Activated naive CD8-positive, alpha-beta T cell treated with anti-CD3 and anti-CD28 coated beads, Interleukin-2, amount 10 ng/mL, durations not matched to agents 7 days and 5 days (primary cell): ENCODE results near the gene IRAK3. TPM values are rescaled to one million over a fixed set of nuclear protein-coding genes. Genes with fewer than 3 reads are reported as not detected.
A peak's percentile ranks its signal among the peaks of the same experiment; 100 is the strongest.
"Not testable (repeated sequence)": the region's sequence is repeated elsewhere in the genome, so short reads cannot be mapped to it uniquely, and the experiment has no call there.

Source experiments
- ATAC-seq: fragments of 150-1000 bp; cut with Tn5 transposase; one replicate; pipeline ENCODE4 v1.10.0; 2021; ENCODE audit warnings: low read depth, moderate library complexity
- POLR2A ChIA-PET: fragments of 350-600 bp; sonication (Branson Sonifier 250); formaldehyde crosslinking; loops from one replicate; lab custom pipeline; 2021; ENCODE audit warnings: antibody characterized with exemption; lab: Charles Lee
- DNase-seq: peaks from one replicate; pipeline ENCODE4 v3.0.0; 2021
- H3K27ac Mint-ChIP-seq: one replicate; pipeline ENCODE4 v1.8.0; 2022; ENCODE audit warnings: mild to moderate bottlenecking, mixed read lengths
- H3K27me3 Mint-ChIP-seq: one replicate; pipeline ENCODE4 v1.8.0; 2022; ENCODE audit warnings: mild to moderate bottlenecking, moderate library complexity, mixed read lengths
- H3K36me3 Mint-ChIP-seq: one replicate; pipeline ENCODE4 v1.8.0; 2021; ENCODE audit warnings: mild to moderate bottlenecking, mixed read lengths
- H3K4me1 Mint-ChIP-seq: one replicate; pipeline ENCODE4 v1.8.0; 2021; ENCODE audit warnings: mixed read lengths
- H3K4me3 Mint-ChIP-seq: one replicate; pipeline ENCODE4 v1.8.0; 2022; ENCODE audit warnings: mild to moderate bottlenecking, moderate library complexity, mixed read lengths
- H3K9me3 Mint-ChIP-seq: one replicate; pipeline ENCODE4 v1.8.0; 2021; ENCODE audit warnings: mixed read lengths
- total RNA-seq, 2 experiments: library from RNA; stranded (reverse); gene quantifications; one replicate each; pipeline ENCODE4 v1.2.3, GENCODE V29; 2021

IRAK3 gene
- total RNA-seq, 2 experiments from 2014 or later, result 0.43 to 0.53 TPM

DNA sequence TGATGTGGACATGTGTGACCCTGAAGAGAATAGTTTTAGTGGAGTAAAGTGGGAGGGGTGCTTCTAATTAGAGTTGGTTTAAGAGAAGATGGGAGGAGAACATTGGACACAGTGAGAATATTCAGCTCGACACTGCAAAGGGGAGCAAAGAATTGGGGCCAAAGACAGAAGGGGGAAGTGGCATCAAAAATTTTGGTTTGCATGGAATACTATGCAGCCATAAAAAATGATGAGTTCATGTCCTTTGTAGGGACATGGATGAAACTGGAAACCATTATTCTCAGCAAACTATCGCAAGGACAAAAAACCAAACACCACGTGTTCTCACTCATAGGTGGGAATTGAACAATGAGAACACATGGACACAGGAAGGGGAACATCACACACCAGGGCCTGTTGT is 4.2 kb upstream of the IRAK3 start:
- ATAC-seq, DNase-seq, H3K4me1 Mint-ChIP-seq, H3K4me3 Mint-ChIP-seq, H3K27ac Mint-ChIP-seq, POLR2A ChIA-PET, H3K9me3 Mint-ChIP-seq, H3K36me3 Mint-ChIP-seq: not testable (repeated sequence)
- H3K27me3 Mint-ChIP-seq, result peaks cover 41% of the 10 kb centered on the region

DNA sequence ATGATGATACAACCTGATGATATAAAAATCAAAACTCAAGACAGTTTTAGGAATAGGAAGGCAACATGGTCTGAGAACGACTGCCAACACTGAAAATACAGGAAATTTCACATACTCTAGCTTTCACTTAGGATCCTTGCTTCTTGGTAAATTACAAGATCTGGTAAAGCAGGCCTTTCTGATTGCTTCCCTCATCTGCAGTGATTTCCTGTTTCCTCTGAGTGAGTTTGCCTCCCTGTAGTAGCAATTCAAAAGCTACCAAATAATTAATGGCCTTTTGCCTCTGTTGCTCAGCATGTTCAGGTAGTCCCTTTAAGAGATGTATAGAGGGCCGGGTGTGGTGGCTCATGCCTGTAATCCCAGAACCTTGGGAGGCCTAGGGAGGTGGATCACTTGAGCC is 2.0 kb upstream of the IRAK3 start:
- H3K27ac Mint-ChIP-seq, result no peak overlapping the region

DNA sequence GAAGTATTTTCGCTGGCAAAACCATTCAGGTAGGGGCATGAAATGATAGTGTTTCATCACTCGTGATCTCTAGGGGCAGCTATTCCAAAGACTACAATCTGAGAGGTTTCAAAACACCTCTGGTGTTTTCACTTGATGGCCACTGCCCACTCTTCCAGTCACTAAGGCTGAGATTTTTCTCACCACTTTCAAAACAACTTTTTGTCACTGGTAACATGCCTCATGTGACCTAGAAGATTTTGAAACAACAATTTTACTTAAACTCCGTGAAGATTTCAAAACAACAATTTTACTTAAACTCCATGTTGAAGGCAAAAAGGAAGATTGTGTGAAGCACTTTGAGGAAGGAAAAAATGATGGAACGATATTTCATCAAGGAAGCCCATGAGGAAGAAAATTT is 1.2 kb upstream of the IRAK3 start:
- H3K27me3 Mint-ChIP-seq, result peaks cover 57% of the 10 kb centered on the region
- DNase-seq (no peak), ATAC-seq (no peak)
- H3K4me1 Mint-ChIP-seq, result peaks cover 4% of the 10 kb centered on the region
- H3K36me3 Mint-ChIP-seq, result no peaks in the 10 kb centered on the region
- POLR2A ChIA-PET, result no interaction called here
- H3K9me3 Mint-ChIP-seq, result peaks cover 5% of the 10 kb centered on the region
- H3K4me3 Mint-ChIP-seq, result peak overlapping the region; percentile 22
- H3K27ac Mint-ChIP-seq, result no peak overlapping the region

More for the DNA sequence above, 2.0 kb upstream of the IRAK3 start:
- POLR2A ChIA-PET, result no interaction called here
- Mint-ChIP-seq H3K9me3 (peaks cover 5% of the 10 kb centered on the region), H3K36me3 (no peaks in the 10 kb centered on the region), H3K4me3 (no peak overlapping the region), H3K27me3 (peaks cover 58% of the 10 kb centered on the region), H3K4me1 (peaks cover 4% of the 10 kb centered on the region)
- no peak for ATAC-seq
- no peak for DNase-seq

DNA sequence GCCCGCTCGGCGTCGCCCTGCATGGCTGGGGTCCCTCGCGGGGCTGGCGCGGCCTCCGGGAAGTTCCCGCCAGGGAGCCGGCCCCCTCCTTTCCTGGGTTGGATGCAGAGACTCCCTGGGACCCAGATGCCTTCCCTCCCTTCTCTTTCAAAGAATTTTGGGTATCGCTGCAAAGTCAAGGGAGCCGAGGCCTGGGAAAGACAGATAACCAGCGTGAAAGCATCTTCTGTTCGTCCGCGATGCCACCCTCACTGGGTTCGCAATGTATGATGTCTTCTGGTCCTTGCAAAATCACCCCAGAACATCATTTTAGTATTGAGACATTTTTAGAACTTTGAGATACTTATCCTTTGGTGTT is 451 bp downstream of the IRAK3 start:
- DNase-seq (no peak), ATAC-seq (no peak)
- peaks cover 4% of the 10 kb centered on the region for H3K4me1 Mint-ChIP-seq
- H3K4me3 Mint-ChIP-seq, result peak overlapping the region; percentile 41
- H3K27ac Mint-ChIP-seq, result no peak overlapping the region
- peaks cover 3% of the 10 kb centered on the region for H3K9me3 Mint-ChIP-seq
- H3K27me3 Mint-ChIP-seq, result peaks cover 52% of the 10 kb centered on the region
- no peaks in the 10 kb centered on the region for H3K36me3 Mint-ChIP-seq
- POLR2A ChIA-PET, result interaction anchor here (1.2 kb wide), 1 partner anchor 19 kb away, joined by 6 read pairs; the partner anchor contains the start of gene TMBIM4

DNA sequence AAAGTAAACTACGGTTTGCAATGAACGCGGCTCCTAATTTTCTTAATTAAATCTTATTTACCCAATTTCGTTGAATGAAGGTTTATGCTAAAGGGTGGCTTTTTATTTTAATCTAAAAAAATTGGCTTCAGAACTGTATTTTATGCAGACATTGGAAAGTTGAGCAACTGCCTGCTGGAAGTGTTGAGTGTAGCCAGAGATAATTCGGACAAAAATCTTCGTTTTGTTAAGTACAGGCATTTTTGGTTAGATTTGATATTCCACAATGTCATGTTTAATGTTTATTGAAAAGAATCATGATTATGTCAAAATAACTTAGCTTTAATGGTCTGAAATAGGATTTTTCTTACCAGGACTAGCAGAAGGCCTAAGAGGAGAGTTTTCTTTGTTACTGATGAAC is 875 bp downstream of the IRAK3 start:
- DNase-seq (no peak), ATAC-seq (no peak)
- no peak overlapping the region for H3K27ac Mint-ChIP-seq
- peaks cover 53% of the 10 kb centered on the region for H3K27me3 Mint-ChIP-seq
- H3K9me3 Mint-ChIP-seq, result no peaks in the 10 kb centered on the region
- no peak overlapping the region for H3K4me3 Mint-ChIP-seq
- H3K4me1 Mint-ChIP-seq, result peaks cover 4% of the 10 kb centered on the region
- POLR2A ChIA-PET, result interaction anchor here (1.2 kb wide), 1 partner anchor 20 kb away, joined by 6 read pairs; the partner anchor contains the start of gene TMBIM4
- no peaks in the 10 kb centered on the region for H3K36me3 Mint-ChIP-seq

DNA sequence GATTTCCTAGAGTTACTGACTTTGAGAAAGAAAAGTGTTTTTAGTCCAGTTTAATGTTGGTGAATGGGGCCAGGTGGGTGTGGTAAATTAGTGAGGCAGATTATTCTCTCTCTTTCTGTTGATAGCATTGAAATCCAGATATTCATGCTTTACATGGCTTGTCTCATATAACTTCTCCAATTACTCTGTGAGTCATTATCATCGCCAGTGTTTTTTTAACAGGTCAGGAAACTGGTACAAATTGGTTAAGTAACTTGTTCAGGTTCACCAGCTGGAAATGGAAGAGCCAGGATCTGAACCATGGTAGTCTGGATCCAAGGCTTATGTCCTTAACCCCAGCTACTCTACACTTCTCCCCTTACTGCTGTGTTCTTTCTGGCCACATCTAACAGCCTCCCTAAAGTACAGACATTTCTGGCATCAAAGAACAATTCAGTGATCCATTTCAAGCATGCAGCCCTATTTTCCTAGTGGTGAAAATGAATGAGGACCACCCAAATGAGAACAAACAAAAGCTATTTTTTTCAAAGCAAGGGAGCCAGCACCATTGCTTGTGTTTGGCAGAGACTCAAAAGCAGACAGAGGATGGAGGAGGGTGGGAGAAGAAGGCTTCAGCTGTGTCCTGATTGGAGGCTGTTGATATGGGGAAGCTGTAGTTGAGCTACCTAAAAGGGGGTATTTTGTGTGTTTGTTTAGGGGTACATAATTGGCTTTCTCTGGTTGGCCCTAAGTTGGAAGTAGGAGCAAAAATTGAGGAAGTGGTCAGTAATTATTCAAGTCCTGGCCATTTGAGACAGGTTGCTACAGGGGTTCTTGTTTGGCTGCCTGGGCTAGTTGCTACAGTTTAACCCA is 1.7 kb downstream of the IRAK3 start:
- Mint-ChIP-seq H3K27me3 (peaks cover 53% of the 10 kb centered on the region), H3K9me3 (no peaks in the 10 kb centered on the region), H3K27ac (no peak overlapping the region), H3K4me3 (no peak overlapping the region), H3K36me3 (no peaks in the 10 kb centered on the region), H3K4me1 (peaks cover 4% of the 10 kb centered on the region)
- POLR2A ChIA-PET, result interaction anchor here (1.2 kb wide), 1 partner anchor 21 kb away, joined by 6 read pairs; the partner anchor contains the start of gene TMBIM4
- no peak for DNase-seq
- ATAC-seq, result no peak

DNA sequence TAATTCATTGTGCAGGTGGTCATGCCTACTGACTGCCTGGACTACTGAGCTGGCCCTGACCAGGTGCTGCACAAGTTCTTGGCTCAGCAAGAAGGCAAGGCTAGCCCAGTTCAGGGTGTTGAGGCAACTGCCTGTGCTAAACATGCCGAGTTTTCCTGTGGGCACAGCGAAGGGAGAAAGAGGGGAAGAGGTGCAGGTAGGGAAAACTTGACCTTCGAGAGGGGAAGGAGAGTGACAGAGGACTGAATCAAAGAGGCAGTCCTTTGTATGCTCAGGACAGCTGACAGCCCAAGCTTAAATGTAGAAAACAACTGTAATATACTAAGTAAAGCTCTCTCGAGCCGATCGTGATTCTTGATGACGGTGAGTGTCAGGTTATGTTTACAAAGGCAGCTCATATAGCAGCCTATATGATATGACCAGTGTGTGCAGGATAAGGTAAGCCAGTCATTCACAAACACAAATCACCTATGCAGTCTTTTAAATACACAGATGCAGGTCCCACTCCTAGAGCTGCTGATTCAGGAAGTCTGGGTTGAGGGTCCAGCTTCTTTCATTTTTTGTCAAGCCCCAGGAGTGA is 2.6 kb downstream of the IRAK3 start:
- ATAC-seq, result no peak
- DNase-seq, result no peak
- Mint-ChIP-seq H3K27me3 (peaks cover 48% of the 10 kb centered on the region), H3K4me1 (peaks cover 4% of the 10 kb centered on the region), H3K27ac (no peak overlapping the region), H3K9me3 (no peaks in the 10 kb centered on the region), H3K36me3 (no peaks in the 10 kb centered on the region), H3K4me3 (no peak overlapping the region)
- POLR2A ChIA-PET, result no interaction called here

DNA sequence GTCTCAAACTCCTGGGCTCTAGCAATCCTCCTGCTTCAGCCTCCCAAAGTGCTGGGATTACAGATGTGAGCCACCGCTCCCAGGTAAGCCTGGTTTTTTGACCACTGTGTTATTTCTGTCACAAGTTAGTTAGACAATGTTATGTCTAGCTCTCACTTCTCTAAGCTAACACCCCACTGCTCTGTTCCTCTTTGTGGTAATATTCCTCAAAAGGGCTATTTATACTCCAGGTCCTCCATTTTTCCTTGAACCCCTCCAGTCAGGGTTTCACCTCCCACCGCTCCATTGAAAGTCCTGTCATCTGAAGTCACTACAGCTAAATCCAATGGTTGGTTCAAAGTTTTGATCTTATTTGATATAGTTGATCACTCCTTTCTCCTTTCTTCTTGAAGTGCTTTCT is 5.1 kb downstream of the IRAK3 start:
- H3K27ac Mint-ChIP-seq, result no peak overlapping the region
- peaks cover 37% of the 10 kb centered on the region for H3K27me3 Mint-ChIP-seq
- no peaks in the 10 kb centered on the region for H3K9me3 Mint-ChIP-seq
- POLR2A ChIA-PET, result no interaction called here
- no peak for DNase-seq
- no peak for ATAC-seq
- H3K36me3 Mint-ChIP-seq, result no peaks in the 10 kb centered on the region
- no peaks in the 10 kb centered on the region for H3K4me1 Mint-ChIP-seq
- H3K4me3 Mint-ChIP-seq, result no peak overlapping the region

DNA sequence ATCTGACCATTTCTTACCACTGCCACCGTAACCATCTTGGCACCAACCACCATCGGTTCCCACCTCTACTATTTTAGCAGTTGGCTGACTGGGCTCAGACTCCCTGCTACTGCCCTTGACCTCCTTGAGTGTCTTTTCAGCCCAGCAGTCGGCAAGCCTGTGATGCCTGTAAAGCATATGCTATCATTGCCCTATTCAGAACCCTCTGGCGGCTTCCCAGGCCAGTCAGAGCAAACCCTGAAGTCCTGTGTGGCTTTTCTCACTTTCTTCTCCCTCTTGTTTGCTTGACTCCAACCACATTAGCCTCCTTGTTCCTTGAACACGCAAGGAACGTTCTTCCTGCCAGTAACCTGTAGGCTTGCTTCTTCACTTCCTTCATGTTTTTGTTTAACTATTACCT is 6.2 kb downstream of the IRAK3 start:
- ATAC-seq, result no peak
- POLR2A ChIA-PET, result no interaction called here
- peaks cover 29% of the 10 kb centered on the region for H3K27me3 Mint-ChIP-seq

DNA sequence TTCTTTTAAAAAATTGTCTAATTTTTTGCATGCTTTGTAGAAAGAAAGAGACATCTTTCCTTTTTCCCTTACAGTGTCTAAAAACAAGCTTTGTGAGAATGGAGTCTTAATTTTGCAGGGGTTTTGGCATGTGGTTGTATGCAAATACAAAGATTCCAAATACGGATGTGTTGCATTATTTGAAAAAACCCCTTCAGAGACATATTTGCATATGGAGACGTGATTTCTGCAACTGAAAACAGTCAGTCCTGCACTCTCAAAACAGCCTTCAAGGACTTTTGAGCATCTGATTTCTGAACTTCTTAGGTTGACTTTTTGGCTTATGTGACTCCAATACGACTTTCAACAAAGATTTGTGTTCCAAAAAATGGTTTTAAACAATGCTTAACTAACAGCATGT is 7.8 kb downstream of the IRAK3 start:
- H3K27ac Mint-ChIP-seq, result no peak overlapping the region
- DNase-seq (no peak), ATAC-seq (no peak)
- H3K4me1 Mint-ChIP-seq, result no peaks in the 10 kb centered on the region
- H3K36me3 Mint-ChIP-seq, result no peaks in the 10 kb centered on the region
- no peak overlapping the region for H3K4me3 Mint-ChIP-seq
- H3K27me3 Mint-ChIP-seq, result peaks cover 15% of the 10 kb centered on the region
- peaks cover 4% of the 10 kb centered on the region for H3K9me3 Mint-ChIP-seq
- POLR2A ChIA-PET, result no interaction called here

More for the DNA sequence above, 6.2 kb downstream of the IRAK3 start:
- no peak for DNase-seq
- H3K4me1 Mint-ChIP-seq, result no peaks in the 10 kb centered on the region
- H3K4me3 Mint-ChIP-seq, result no peak overlapping the region
- H3K9me3 Mint-ChIP-seq, result peaks cover 2% of the 10 kb centered on the region
- no peaks in the 10 kb centered on the region for H3K36me3 Mint-ChIP-seq
- H3K27ac Mint-ChIP-seq, result no peak overlapping the region

DNA sequence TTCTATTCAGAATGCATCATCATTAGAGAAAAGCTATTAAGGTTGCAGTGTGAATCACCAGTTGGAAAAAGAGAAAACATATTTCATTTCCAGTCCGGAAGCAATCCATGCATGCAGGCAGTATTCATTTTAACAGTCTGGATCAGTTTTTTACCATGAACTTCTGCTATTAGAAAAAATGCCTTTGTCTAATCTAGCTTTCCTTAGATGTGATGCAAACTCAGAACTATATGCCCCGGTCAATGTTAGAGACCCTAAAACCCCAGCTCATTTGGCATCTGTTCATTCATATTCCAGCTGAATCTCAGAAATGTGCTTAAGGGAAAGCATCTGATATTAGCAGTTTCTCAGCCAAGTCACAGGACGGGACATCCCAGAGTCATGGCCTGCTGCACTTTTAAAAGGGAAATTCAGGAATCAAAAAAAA is 8.5 kb downstream of the IRAK3 start:
- POLR2A ChIA-PET, result no interaction called here
- Mint-ChIP-seq H3K9me3 (peaks cover 4% of the 10 kb centered on the region), H3K27ac (no peak overlapping the region), H3K4me3 (no peak overlapping the region), H3K4me1 (no peaks in the 10 kb centered on the region), H3K36me3 (no peaks in the 10 kb centered on the region), H3K27me3 (peaks cover 15% of the 10 kb centered on the region)
- ATAC-seq (no peak), DNase-seq (no peak)

DNA sequence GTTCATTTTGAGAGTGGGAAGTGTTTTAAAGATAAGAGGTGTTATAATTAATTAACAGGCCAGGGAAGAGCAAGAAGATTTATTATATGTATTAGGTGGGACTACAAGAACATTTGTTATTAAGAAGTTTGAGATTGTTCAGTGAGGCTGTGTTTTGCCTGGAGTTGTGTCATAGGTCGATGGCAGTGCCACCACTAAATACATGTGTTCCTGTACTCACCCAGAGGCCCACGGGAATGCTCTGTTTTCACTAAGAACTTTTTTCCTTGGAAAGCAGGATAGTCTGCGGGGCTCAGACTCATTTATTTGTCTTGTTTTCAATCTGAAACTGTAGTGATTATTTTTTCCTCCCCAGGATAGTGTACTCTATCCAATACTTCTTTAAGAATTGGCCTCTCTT is 10.1 kb downstream of the IRAK3 start:
- POLR2A ChIA-PET, result no interaction called here
- ATAC-seq (no peak), DNase-seq (no peak)
- Mint-ChIP-seq H3K4me3 (no peak overlapping the region), H3K9me3 (peaks cover 4% of the 10 kb centered on the region), H3K4me1 (no peaks in the 10 kb centered on the region), H3K27ac (no peak overlapping the region), H3K36me3 (no peaks in the 10 kb centered on the region), H3K27me3 (peaks cover 12% of the 10 kb centered on the region)

DNA sequence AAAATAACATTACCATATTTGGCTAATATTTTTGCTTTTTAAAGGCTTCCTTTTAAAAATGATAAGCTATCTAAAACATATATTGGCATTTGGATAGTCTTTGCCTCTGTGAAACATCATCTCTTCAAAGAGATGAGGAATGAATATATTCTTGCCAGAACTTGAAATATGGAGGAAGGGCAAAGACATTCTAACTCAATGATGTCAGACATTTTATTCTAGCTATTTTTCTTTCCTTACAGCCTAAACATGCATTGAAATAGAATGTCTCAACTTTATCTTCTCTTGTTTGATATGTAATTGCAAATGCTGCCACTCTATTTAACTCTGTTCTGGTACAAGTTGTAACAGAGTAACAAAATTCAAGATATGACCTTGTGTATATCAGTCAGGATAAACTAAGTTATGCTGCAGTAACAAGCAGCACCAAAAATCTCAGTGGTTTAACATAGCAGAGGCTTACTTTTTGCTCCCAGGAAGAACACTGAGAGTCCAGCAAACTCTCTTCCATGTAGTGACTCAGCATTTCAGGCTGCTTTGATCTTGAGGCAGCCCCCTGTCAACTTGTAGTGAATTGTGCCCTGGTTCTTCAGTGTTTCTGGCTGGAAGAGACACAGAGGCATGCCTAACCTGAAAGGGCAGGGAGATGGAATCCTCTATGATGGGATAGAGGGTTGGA is 11.0 kb downstream of the IRAK3 start:
- no peak for DNase-seq
- no peak for ATAC-seq
- Mint-ChIP-seq H3K27me3 (peaks cover 9% of the 10 kb centered on the region), H3K4me3 (no peak overlapping the region), H3K27ac (peak overlapping the region; percentile 30), H3K9me3 (peaks cover 4% of the 10 kb centered on the region), H3K36me3 (no peaks in the 10 kb centered on the region), H3K4me1 (no peaks in the 10 kb centered on the region)
- POLR2A ChIA-PET, result no interaction called here
